IMR-90 (cell line): Measurements from ENCODE around the gene TPPP3. TPM values are rescaled to one million over a fixed set of nuclear protein-coding genes. Genes with fewer than 3 reads are reported as not detected.

ENCODE experiments used
- ATAC-seq: fragments of 200-7000 bp; cut with Tn5 transposase; 2 replicates; pipeline ENCODE4 v1.9.1; 2020; ENCODE audit warnings: low read depth, mild to moderate bottlenecking, moderate library complexity
- BruUV-seq: library from RNA; stranded (reverse); fragments of 400-500 nt; replicated peaks from 2 replicates; lab custom pipeline; 2021; lab: Mats Ljungman, UMichigan
- CTCF ChIA-PET: fragments of 300-600 bp; formaldehyde crosslinking; extraction: SDS; loops from one replicate; lab custom pipeline; 2021; ENCODE audit warnings: antibody characterized with exemption; lab: Yijun Ruan, JAX
- POLR2A ChIA-PET: fragments of 300-600 bp; sonication (Branson Sonifier 250); formaldehyde crosslinking; loops from one replicate; lab custom pipeline; 2022; ENCODE audit warnings: antibody characterized with exemption; ENCODE audit not compliant: unreplicated experiment; lab: Charles Lee
- DNase-seq: peaks from one replicate; pipeline ENCODE4 v3.0.0; 2013
- H2AFZ ChIP-seq: replicated peaks from 2 replicates; pipeline ENCODE3; 2013; ENCODE audit warnings: low read length, mild to moderate bottlenecking; ENCODE audit not compliant: poor library complexity
- H2AK5ac ChIP-seq: 2 replicates; pipeline ENCODE4 v1.6.1; 2013; ENCODE audit warnings: low read depth, low read length, inconsistent platforms
- H2AK9ac ChIP-seq: replicated peaks from 2 replicates; pipeline ENCODE3; 2013; ENCODE audit warnings: mild to moderate bottlenecking, low read depth, low read length, moderate library complexity; ENCODE audit not compliant: poor library complexity
- H2BK120ac ChIP-seq: 2 replicates; pipeline ENCODE4 v1.6.1; 2013; ENCODE audit warnings: low read depth, low read length, inconsistent platforms
- H2BK15ac ChIP-seq: 3 replicates; pipeline ENCODE4 v1.6.1; 2013; ENCODE audit warnings: low read depth, low read length, inconsistent platforms
- H2BK20ac ChIP-seq: 2 replicates; pipeline ENCODE4 v1.6.1; 2013; ENCODE audit warnings: low read depth, mild to moderate bottlenecking, inconsistent platforms, low read length, moderate library complexity
- H2BK5ac ChIP-seq: 2 replicates; pipeline ENCODE4 v1.6.1; 2013; ENCODE audit warnings: mild to moderate bottlenecking, low read depth, low read length, inconsistent platforms; ENCODE audit not compliant: poor library complexity, severe bottlenecking
- H3K14ac ChIP-seq: replicated peaks from 2 replicates; pipeline ENCODE4 v1.6.1; 2013; ENCODE audit warnings: low read depth, low read length, inconsistent platforms
- H3K18ac ChIP-seq: 2 replicates; pipeline ENCODE4 v1.6.1; 2013; ENCODE audit warnings: low read depth, low read length, control low read depth
- H3K23ac ChIP-seq: 2 replicates; pipeline ENCODE4 v1.6.1; 2013; ENCODE audit warnings: low read depth, low read length, inconsistent platforms
- H3K27ac ChIP-seq: 2 replicates; pipeline ENCODE4 v1.5.1; 2013; ENCODE audit warnings: mild to moderate bottlenecking, control low read depth, low read length; ENCODE audit not compliant: insufficient read depth
- H3K27me3 ChIP-seq: 2 replicates; pipeline ENCODE4 v1.6.1; 2013; ENCODE audit warnings: low read length; ENCODE audit not compliant: control insufficient read depth, insufficient read depth
- H3K36me3 ChIP-seq: 2 replicates; pipeline ENCODE4 v1.6.1; 2013; ENCODE audit warnings: low read length, mixed read lengths; ENCODE audit not compliant: control insufficient read depth, insufficient read depth
- H3K4ac ChIP-seq: 2 replicates; pipeline ENCODE4 v1.6.1; 2013; ENCODE audit warnings: low read depth, low read length, inconsistent platforms
- H3K4me1 ChIP-seq: 2 replicates; pipeline ENCODE4 v1.6.1; 2013; ENCODE audit warnings: low read length, mixed read lengths; ENCODE audit not compliant: control insufficient read depth, insufficient read depth
- H3K4me2 ChIP-seq: 2 replicates; pipeline ENCODE4 v1.6.1; 2013; ENCODE audit warnings: low read depth, mild to moderate bottlenecking, control low read depth, low read length, moderate library complexity
- H3K4me3 ChIP-seq: 2 replicates; pipeline ENCODE4 v1.5.1; 2013; ENCODE audit warnings: low read depth, mild to moderate bottlenecking, control low read depth, low read length, moderate library complexity; ENCODE audit not compliant: insufficient read depth
- H3K56ac ChIP-seq: 2 replicates; pipeline ENCODE4 v1.6.1; 2013; ENCODE audit warnings: low read length, inconsistent platforms; ENCODE audit not compliant: insufficient read depth; ENCODE audit errors: extremely low read depth
- H3K79me1 ChIP-seq, 2 experiments: 2 replicates each; pipeline ENCODE4 v1.6.1; 2013; ENCODE audit warnings: low read length in 2 of 2, inconsistent platforms in 1 of 2, low read depth in 1 of 2
- H3K9ac ChIP-seq: 2 replicates; pipeline ENCODE4 v1.6.1; 2013; ENCODE audit warnings: low read depth, low read length, control low read depth
- H3K9me1 ChIP-seq: 2 replicates; pipeline ENCODE4 v1.6.1; 2013; ENCODE audit warnings: low read length, inconsistent platforms; ENCODE audit not compliant: insufficient read depth
- H3K9me3 ChIP-seq: 2 replicates; pipeline ENCODE4 v1.6.1; 2013; ENCODE audit warnings: low read length; ENCODE audit not compliant: control insufficient read depth, insufficient read depth
- H4K20me1 ChIP-seq: 2 replicates; pipeline ENCODE4 v1.6.1; 2013; ENCODE audit warnings: low read length, inconsistent platforms; ENCODE audit not compliant: insufficient read depth
- H4K5ac ChIP-seq: 2 replicates; pipeline ENCODE4 v1.6.1; 2013; ENCODE audit warnings: mild to moderate bottlenecking, low read depth, low read length, control low read depth
- H4K8ac ChIP-seq, 2 experiments: 2 replicates each; pipeline ENCODE4 v1.6.1; 2013; ENCODE audit warnings: low read depth in 2 of 2, low read length in 2 of 2, control low read depth in 1 of 2, inconsistent platforms in 1 of 2
- H4K91ac ChIP-seq: 2 replicates; pipeline ENCODE4 v1.6.1; 2013; ENCODE audit warnings: low read depth, low read length, inconsistent platforms; ENCODE audit not compliant: insufficient read depth
- BHLHE40 ChIP-seq: fragments of 150-350 bp; IDR thresholded peaks from 2 replicates; pipeline ENCODE4 v1.6.1; 2016; ENCODE audit warnings: mild to moderate bottlenecking, low read depth, low read length
- CEBPB ChIP-seq: IDR thresholded peaks from 2 replicates; pipeline ENCODE4 v1.6.1; 2012; ENCODE audit warnings: low read depth, low read length, improper control_type of control experiment
- CHD1 ChIP-seq: IDR thresholded peaks from 2 replicates; pipeline ENCODE4 v1.6.1; 2012; ENCODE audit warnings: low read depth, low read length, improper control_type of control experiment
- FOS ChIP-seq: fragments of 150-350 bp; IDR thresholded peaks from 2 replicates; pipeline ENCODE4 v1.6.1; 2016; ENCODE audit warnings: low read depth, low read length
- MAFK ChIP-seq: IDR thresholded peaks from 2 replicates; pipeline ENCODE4 v1.6.1; 2012; ENCODE audit warnings: low read depth, low read length, improper control_type of control experiment
- MAZ ChIP-seq: IDR thresholded peaks from 2 replicates; pipeline ENCODE4 v1.6.1; 2012; ENCODE audit warnings: low read depth, mild to moderate bottlenecking, low read length, improper control_type of control experiment, moderate library complexity, borderline replicate concordance
- MXI1 ChIP-seq: IDR thresholded peaks from 2 replicates; pipeline ENCODE4 v1.6.1; 2012; ENCODE audit warnings: low read depth, mild to moderate bottlenecking, low read length, moderate library complexity, borderline replicate concordance
- NFE2L2 ChIP-seq: fragments of 150-350 bp; IDR thresholded peaks from 2 replicates; pipeline ENCODE4 v1.6.1; 2016; ENCODE audit warnings: low read depth, mild to moderate bottlenecking, low read length
- POLR2A ChIP-seq: IDR thresholded peaks from 2 replicates; pipeline ENCODE4 v1.6.1; 2012; ENCODE audit warnings: mild to moderate bottlenecking, low read depth, low read length
- RAD21 ChIP-seq: IDR thresholded peaks from 2 replicates; pipeline ENCODE4 v1.6.1; 2012; ENCODE audit warnings: low read length, improper control_type of control experiment
- RCOR1 ChIP-seq: IDR thresholded peaks from 2 replicates; pipeline ENCODE4 v1.6.1; 2012; ENCODE audit warnings: mild to moderate bottlenecking, low read length, improper control_type of control experiment; ENCODE audit not compliant: insufficient replicate concordance
- RFX5 ChIP-seq: IDR thresholded peaks from 2 replicates; pipeline ENCODE4 v1.8.0; 2012; ENCODE audit warnings: low read depth, mild to moderate bottlenecking, low read length, moderate library complexity
- SMC3 ChIP-seq: fragments of 150-350 bp; IDR thresholded peaks from 2 replicates; pipeline ENCODE4 v1.6.1; 2016; ENCODE audit warnings: low read depth, mild to moderate bottlenecking, antibody characterized with exemption, low read length, moderate library complexity
- WGBS, 2 experiments: methylation state at CpG; one replicate each; pipeline versions ENCODE4 v1.1.5 to v1.1.7; 2013; ENCODE audit warnings: missing lambda C conversion rate in 2 of 2; ENCODE audit not compliant: insufficient read length in 1 of 2; ENCODE audit errors: extremely low coverage in 2 of 2; 5-methylcytosine and 5-hydroxymethylcytosine counted together
- dilution Hi-C: fragments of 300-500 bp; cut with HindIII; formaldehyde crosslinking; loops from one replicate; pipeline ENCODE4 v1.14.3; 2018; ENCODE audit warnings: low sequenced_read_pairs; ENCODE audit not compliant: unreplicated experiment
- in situ Hi-C: fragments of 300-500 bp; cut with MboI; formaldehyde crosslinking; loops from 3 replicates; pipeline ENCODE4 v1.14.3; 2019; ENCODE audit warnings: low sequenced_read_pairs, inconsistent platforms, mixed read lengths
- intact Hi-C: fragments of 100-400 bp; cut with micrococcal nuclease; formaldehyde crosslinking; loops from 2 replicates; pipeline ENCODE4 v1.10.0; 2022
- polyA plus RNA-seq, 3 experiments: library from polyadenylated mRNA; depleted of rRNA; stranded (reverse); fragments of >200 nt; gene quantifications; 2 replicates each; pipeline ENCODE4 v1.2.3, GENCODE V29; 2012; ENCODE audit warnings: low replicate concordance in 1 of 3
- total RNA-seq: library from RNA; depleted of rRNA; stranded (reverse); fragments of >200 nt; gene quantifications from 2 replicates; pipeline ENCODE4 v1.2.3, GENCODE V29; 2012
- TF ChIP-seq, protein P1 (sequence below): fragments of 150-350 bp; IDR thresholded peaks from 2 replicates; pipeline ENCODE4 v1.6.1; 2016; ENCODE audit warnings: low read depth, mild to moderate bottlenecking, low read length, moderate library complexity, borderline replicate concordance
- TF ChIP-seq, protein P2 (sequence below): conservative IDR thresholded peaks from 2 replicates; pipeline ENCODE4 v1.5.1; 2012; ENCODE audit warnings: mild to moderate bottlenecking, low read depth, low read length, improper control_type of control experiment

Gene TPPP3
- total and polyA plus RNA-seq, 2 of the 4 experiments (the other 2 are of a cell fraction) = 0.54 to 2.4 TPM

DNA sequence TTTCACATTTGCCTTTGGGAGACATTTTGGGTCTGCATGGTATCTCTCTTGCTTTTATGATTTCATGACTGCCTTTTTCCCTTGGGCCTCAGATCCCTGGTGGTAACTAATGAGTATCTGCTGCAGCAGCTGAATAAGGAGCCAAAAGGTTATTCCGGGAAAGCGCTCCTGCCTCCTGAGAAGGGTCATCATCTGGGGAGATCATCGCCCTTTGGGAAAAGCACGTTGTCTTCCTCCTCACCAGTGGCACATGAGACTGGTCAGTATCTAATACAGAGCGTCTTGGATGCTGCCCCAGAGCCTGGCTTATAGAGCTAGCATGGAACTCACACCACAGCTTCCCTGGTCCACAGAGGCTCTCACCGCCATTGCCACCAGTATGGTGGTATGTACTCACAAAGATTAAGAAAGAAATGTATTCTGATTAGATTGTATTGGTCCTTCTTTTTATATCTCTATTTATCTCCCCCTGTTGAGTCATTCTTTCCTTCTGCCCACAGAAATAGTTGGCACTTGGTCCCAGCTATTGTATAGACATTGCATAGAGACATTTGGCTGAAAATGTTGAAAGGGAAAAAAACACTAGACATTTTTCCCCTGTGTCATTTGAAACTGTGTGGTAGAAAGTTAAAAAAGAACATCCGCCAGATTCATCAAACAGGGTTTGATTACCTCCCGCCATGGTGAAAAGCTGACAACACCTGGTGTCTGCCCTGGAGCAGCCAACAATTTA, 8.4 kb downstream of the TPPP3 start (continued):
- no peak for TF ChIP-seq SMC3

DNA sequence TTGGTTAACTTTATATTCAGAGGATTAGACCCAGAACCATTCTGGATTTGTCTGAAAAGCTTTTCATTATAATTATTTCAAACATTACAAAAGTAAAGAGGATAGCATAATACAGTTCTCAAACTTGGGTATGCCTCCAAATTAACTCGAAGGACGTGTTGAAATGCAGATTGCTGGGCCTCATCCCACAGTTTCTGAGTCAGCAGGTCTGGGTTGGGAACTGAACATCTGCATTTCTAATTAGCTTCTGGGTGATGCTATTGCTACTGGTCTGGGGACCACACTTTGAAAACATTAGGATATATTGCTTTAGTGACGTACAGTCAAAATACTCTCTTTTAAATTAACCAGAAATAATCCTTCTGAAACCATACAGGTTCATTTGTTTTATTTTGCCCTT, 10.0 kb downstream of the TPPP3 start:
- no peak overlapping the region for H2BK5ac ChIP-seq
- ChIA-PET POLR2A (interaction anchor here (0.6 kb wide), 1 partner anchor 116 kb away, joined by 7 read pairs; no protein-coding TSS in a partner anchor), CTCF (no interaction called here)
- H3K4me1 ChIP-seq = peaks cover 9% of the 10 kb centered on the region
- dilution Hi-C loops (no loop called here), intact Hi-C loops (loop anchor here (5.0 kb wide), 1 partner anchor 36 kb away; no protein-coding TSS in a partner anchor), in situ Hi-C loops (no loop called here)
- H3K36me3 ChIP-seq = no peaks in the 10 kb centered on the region
- DNase-seq (no peak), ATAC-seq (no peak)
- no peaks in the 10 kb centered on the region for H4K20me1 ChIP-seq
- H3K4ac ChIP-seq = no peak overlapping the region
- H4K91ac ChIP-seq = no peak overlapping the region
- no peak overlapping the region for H3K4me2 ChIP-seq
- no peaks in the 10 kb centered on the region for H3K9me3 ChIP-seq
- no peak overlapping the region for H3K9ac ChIP-seq
- H2AK5ac ChIP-seq = no peak overlapping the region
- no peak overlapping the region for H3K56ac ChIP-seq
- H4K5ac ChIP-seq = no peak overlapping the region
- H3K23ac ChIP-seq = no peak overlapping the region
- no peak overlapping the region for H2AFZ ChIP-seq
- H2BK15ac ChIP-seq = no peak overlapping the region
- BruUV-seq = no TSS peak
- no peaks in the 10 kb centered on the region for H3K79me1 ChIP-seq
- peaks cover 7% of the 10 kb centered on the region for H3K9me1 ChIP-seq
- no peak overlapping the region for H4K8ac ChIP-seq
- H3K18ac ChIP-seq = no peak overlapping the region
- no peak overlapping the region for H2AK9ac ChIP-seq
- H3K27me3 ChIP-seq = peaks cover 33% of the 10 kb centered on the region
- no peak overlapping the region for H3K27ac ChIP-seq
- H3K4me3 ChIP-seq = no peak overlapping the region
- no peak overlapping the region for H3K14ac ChIP-seq
- WGBS, 2 experiments = no CpG with 5 or more reads among the region's 3 CpGs
- no peak overlapping the region for H2BK120ac ChIP-seq
- no peak overlapping the region for H2BK20ac ChIP-seq
- TF ChIP-seq CEBPB (no peak), RAD21 (no peak), MAFK (no peak), SMC3 (no peak), MAZ (no peak), CHD1 (no peak), FOS (no peak), NFE2L2 (no peak), RCOR1 (no peak), RFX5 (no peak), MXI1 (no peak), POLR2A (no peak), BHLHE40 (no peak)
- TF ChIP-seq, protein P1, sequence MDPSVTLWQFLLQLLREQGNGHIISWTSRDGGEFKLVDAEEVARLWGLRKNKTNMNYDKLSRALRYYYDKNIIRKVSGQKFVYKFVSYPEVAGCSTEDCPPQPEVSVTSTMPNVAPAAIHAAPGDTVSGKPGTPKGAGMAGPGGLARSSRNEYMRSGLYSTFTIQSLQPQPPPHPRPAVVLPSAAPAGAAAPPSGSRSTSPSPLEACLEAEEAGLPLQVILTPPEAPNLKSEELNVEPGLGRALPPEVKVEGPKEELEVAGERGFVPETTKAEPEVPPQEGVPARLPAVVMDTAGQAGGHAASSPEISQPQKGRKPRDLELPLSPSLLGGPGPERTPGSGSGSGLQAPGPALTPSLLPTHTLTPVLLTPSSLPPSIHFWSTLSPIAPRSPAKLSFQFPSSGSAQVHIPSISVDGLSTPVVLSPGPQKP = no peak
- TF ChIP-seq, protein P2, sequence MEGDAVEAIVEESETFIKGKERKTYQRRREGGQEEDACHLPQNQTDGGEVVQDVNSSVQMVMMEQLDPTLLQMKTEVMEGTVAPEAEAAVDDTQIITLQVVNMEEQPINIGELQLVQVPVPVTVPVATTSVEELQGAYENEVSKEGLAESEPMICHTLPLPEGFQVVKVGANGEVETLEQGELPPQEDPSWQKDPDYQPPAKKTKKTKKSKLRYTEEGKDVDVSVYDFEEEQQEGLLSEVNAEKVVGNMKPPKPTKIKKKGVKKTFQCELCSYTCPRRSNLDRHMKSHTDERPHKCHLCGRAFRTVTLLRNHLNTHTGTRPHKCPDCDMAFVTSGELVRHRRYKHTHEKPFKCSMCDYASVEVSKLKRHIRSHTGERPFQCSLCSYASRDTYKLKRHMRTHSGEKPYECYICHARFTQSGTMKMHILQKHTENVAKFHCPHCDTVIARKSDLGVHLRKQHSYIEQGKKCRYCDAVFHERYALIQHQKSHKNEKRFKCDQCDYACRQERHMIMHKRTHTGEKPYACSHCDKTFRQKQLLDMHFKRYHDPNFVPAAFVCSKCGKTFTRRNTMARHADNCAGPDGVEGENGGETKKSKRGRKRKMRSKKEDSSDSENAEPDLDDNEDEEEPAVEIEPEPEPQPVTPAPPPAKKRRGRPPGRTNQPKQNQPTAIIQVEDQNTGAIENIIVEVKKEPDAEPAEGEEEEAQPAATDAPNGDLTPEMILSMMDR = no peak
